BE2C (cell line): ENCODE results near the gene SESN1.
"Not testable (repeated sequence)": the region's sequence is repeated elsewhere in the genome, so short reads cannot be mapped to it uniquely, and the experiment has no call there.

Source experiments
- DNase-seq: peaks from one replicate; pipeline ENCODE4 v3.0.0-alpha.2; 2020
- H3K27me3 ChIP-seq: fragments of 250-450 bp; sonication (Bioruptor Pico); 2 replicates; pipeline ENCODE4 v1.5.1; 2020; ENCODE audit warnings: mild to moderate bottlenecking
- H3K36me3 ChIP-seq: fragments of 250-450 bp; sonication (Bioruptor Pico); 2 replicates; pipeline ENCODE4 v1.5.1; 2020; ENCODE audit warnings: mild to moderate bottlenecking
- H3K4me1 ChIP-seq: fragments of 250-450 bp; sonication (Bioruptor Pico); 2 replicates; pipeline ENCODE4 v1.5.1; 2020
- H3K4me3 ChIP-seq: 2 replicates; pipeline ENCODE4 v1.5.1; 2011; ENCODE audit warnings: low read depth, low read length
- H3K9me3 ChIP-seq: fragments of 250-450 bp; sonication (Bioruptor Pico); 2 replicates; pipeline ENCODE4 v1.5.1; 2020
- TF ChIP-seq, protein P1 (sequence below): IDR thresholded peaks from 2 replicates; pipeline ENCODE4 v1.5.1; 2012; ENCODE audit warnings: mild to moderate bottlenecking, low read depth, low read length

Gene SESN1

DNA sequence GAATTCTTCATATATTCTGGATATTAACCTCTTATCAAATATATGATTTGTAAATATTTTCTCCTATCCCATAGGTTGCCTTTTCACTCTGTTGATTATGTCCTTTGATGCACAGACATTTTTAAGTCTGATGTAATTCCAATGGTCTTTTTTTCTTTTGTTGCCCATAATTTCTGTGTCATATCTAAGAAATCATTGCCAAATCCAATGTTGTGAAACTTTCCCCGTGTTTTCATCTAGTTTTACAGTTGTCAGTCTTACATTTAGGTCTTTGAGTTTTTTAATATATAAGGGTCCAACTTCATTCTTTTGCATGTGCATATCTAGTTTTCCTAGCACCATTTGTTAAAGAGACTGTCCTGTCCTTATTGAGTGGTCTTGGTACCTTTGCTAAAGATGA lies 111.5 kb downstream of the SESN1 start:
- Histone ChIP-seq H3K9me3 (peaks cover 3% of the 10 kb centered on the region; the same call in 1 of the 2 replicates), H3K4me1 (no peaks in the 10 kb centered on the region), H3K36me3 (peaks cover 7% of the 10 kb centered on the region; the same call in 1 of the 2 replicates), H3K4me3 (no peak overlapping the region), H3K27me3 (no peaks in the 10 kb centered on the region)
- TF ChIP-seq, protein P1, sequence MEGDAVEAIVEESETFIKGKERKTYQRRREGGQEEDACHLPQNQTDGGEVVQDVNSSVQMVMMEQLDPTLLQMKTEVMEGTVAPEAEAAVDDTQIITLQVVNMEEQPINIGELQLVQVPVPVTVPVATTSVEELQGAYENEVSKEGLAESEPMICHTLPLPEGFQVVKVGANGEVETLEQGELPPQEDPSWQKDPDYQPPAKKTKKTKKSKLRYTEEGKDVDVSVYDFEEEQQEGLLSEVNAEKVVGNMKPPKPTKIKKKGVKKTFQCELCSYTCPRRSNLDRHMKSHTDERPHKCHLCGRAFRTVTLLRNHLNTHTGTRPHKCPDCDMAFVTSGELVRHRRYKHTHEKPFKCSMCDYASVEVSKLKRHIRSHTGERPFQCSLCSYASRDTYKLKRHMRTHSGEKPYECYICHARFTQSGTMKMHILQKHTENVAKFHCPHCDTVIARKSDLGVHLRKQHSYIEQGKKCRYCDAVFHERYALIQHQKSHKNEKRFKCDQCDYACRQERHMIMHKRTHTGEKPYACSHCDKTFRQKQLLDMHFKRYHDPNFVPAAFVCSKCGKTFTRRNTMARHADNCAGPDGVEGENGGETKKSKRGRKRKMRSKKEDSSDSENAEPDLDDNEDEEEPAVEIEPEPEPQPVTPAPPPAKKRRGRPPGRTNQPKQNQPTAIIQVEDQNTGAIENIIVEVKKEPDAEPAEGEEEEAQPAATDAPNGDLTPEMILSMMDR, result no peak
- DNase-seq, result no peak

GRCh38 chr6:108982154-108983113 lies 112.2 kb downstream of the SESN1 start:
- Histone ChIP-seq H3K9me3 (peaks cover 3% of the 10 kb centered on the region; the same call in 1 of the 2 replicates), H3K27me3 (no peaks in the 10 kb centered on the region), H3K4me3 (no peak overlapping the region), H3K36me3 (peaks cover 4% of the 10 kb centered on the region; the same call in 1 of the 2 replicates), H3K4me1 (no peaks in the 10 kb centered on the region)
- TF ChIP-seq, protein P1, result no peak
- no peak for DNase-seq

GRCh38 chr6:108978638-108979037 lies 116.0 kb downstream of the SESN1 start:
- not testable (repeated sequence) for H3K36me3 ChIP-seq, DNase-seq, H3K9me3 ChIP-seq, H3K27me3 ChIP-seq, H3K4me3 ChIP-seq, H3K4me1 ChIP-seq

- H3K4me1 ChIP-seq, result no peaks in the 10 kb centered on the region
- no peaks in the 10 kb centered on the region for H3K27me3 ChIP-seq
- no peaks in the 10 kb centered on the region for H3K36me3 ChIP-seq
- H3K9me3 ChIP-seq, result no peaks in the 10 kb centered on the region
- TF ChIP-seq, protein P1, result no peak
- no peak overlapping the region for H3K4me3 ChIP-seq
- no peak for DNase-seq
Observed at GRCh38 chr6:108974201-108974600, 120.4 kb downstream of the SESN1 start.

GRCh38 chr6:108969776-108970175 lies 124.9 kb downstream of the SESN1 start:
- no peak for DNase-seq
- Histone ChIP-seq H3K4me3 (no peak overlapping the region), H3K36me3 (no peaks in the 10 kb centered on the region), H3K27me3 (no peaks in the 10 kb centered on the region), H3K4me1 (peaks cover 7% of the 10 kb centered on the region), H3K9me3 (no peaks in the 10 kb centered on the region)
- TF ChIP-seq, protein P1, result no peak

- H3K27me3 ChIP-seq, result no peaks in the 10 kb centered on the region
- H3K36me3 ChIP-seq, result no peaks in the 10 kb centered on the region
- TF ChIP-seq, protein P1, result peak; percentile 13; the same call in 1 of the 2 replicates
- no peaks in the 10 kb centered on the region for H3K9me3 ChIP-seq
- H3K4me1 ChIP-seq, result peaks cover 7% of the 10 kb centered on the region
- no peak overlapping the region for H3K4me3 ChIP-seq
- DNase-seq, result no peak
Observed at GRCh38 chr6:108968325-108969316, 126.0 kb downstream of the SESN1 start.
